DLD1 (cell line): ENCODE measurements around the gene UMODL1.

Experiments used
- in situ Hi-C: cut with HindIII; loops from 2 replicates; pipeline ENCODE4 v1.10.0; 2017; ENCODE audit warnings: low sequenced_read_pairs

Gene UMODL1

DNA sequence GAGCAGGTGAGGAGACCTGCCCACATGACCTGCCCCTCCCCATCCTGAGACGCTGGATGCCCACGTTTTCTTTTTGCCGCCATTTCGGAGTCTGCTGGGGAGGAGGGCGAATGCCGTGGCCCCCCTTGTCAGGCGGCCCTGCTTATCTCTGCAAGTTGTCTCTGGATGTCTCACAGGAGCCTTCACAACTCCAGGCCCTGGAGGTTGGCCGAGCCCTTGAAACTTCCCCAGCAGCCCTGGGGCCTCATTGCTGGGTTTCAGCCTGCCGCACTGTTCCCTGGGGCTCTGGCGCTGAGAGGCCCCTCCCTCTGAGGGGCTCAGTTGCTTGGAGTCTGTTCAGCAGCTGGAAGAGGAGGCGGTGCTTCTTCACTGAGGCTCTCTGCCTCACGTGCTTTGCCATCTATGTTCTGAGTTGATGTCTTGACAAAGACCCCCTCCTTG lies 31.2 kb upstream of the UMODL1 start:
- in situ Hi-C loops: no loop called here

DNA sequence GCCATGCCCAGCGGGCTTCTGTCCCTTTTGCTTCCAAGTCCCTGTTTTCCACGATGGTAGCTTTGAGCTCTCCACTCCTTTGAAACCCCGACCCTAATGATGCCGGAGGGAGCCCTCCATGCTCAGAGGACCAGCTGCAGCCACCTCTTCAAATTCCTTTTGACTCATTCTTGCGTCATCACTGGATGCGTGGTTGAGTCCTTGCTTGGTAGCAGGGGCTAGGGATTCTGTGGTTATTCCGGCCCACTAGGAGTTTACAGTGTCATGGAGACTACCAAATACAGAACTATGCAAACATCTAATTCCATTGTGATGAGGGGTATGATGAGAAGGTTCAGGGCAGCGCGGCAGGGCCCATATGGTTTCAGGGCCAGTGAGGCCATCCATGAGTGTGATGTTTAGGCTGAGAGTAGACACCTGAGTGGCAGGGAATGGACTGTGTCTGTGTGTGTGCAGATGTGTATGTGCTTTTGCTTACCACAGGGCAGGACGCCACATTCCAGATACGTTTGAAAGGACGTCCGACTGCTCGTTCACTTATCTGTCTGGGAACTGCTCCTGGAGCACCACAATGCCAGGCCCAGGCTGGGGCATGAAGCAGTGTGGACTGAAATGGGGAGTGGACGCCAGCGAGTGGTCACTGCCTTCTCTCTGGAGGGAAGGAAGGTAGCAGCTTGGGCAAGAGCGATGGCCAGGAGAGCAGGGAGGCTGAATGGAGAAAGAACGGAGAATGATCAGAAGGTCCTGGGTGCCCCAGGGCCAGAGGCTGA lies 30.5 kb upstream of the UMODL1 start:
- in situ Hi-C loops: no loop called here

DNA sequence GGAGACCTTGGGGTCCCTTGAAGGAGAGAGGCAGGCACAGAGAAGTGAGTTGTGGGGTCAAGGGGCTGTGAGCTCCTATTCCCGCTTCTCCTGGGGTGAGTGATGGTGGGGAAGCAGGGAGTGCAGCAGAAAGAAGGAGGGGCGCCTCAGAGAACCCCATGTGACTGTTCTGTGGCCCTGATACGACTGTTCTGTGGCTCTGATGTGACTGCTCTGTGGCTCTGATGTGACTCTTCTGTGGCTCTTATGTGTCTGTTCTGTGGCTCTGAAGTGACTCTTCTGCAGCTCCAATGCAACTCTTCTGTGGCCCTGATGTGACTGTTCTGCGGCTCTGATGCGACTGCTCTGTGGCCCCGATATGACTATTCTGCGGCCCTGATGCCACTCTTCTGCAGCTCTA lies 29.9 kb upstream of the UMODL1 start:
- in situ Hi-C loops: no loop called here

DNA sequence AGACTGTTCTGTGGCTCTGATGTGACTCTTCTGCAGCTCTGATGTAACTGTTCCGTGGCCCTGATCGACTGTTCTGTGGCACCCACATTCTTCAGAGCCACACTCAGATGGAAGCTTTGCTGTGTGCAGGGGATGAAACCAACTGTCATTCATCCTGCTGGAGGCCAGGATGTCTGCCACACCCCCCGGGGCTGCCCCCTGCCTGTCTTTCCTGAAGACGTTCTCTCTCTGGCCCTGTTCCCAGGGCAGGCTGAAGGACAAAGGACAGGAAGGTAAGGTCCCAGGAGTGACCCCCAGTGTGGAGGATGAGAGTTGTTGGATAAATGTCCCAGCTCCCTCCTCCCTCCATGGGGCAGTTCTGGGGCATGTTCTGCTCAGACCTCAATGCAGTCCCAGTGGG lies 29.4 kb upstream of the UMODL1 start:
- in situ Hi-C loops: no loop called here

DNA sequence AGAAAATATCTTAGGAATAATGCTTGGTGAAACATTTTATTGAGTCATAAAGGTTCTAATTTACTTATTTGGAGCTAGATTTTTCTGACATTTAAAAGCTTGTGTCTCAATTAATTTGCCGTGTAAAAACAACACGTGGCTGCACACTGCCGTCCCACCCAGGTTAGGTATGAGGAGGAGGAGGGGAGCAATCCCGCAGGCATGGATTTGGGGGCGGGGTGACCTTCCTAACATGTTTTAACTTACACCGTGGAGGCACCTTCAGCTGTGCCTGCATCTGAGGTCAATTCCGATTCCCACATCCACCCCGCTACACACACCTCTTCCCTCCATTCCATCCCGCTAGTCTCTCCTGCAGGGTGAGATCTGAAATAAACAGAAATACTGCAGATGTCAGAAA lies 28.5 kb upstream of the UMODL1 start:
- in situ Hi-C loops: no loop called here

DNA sequence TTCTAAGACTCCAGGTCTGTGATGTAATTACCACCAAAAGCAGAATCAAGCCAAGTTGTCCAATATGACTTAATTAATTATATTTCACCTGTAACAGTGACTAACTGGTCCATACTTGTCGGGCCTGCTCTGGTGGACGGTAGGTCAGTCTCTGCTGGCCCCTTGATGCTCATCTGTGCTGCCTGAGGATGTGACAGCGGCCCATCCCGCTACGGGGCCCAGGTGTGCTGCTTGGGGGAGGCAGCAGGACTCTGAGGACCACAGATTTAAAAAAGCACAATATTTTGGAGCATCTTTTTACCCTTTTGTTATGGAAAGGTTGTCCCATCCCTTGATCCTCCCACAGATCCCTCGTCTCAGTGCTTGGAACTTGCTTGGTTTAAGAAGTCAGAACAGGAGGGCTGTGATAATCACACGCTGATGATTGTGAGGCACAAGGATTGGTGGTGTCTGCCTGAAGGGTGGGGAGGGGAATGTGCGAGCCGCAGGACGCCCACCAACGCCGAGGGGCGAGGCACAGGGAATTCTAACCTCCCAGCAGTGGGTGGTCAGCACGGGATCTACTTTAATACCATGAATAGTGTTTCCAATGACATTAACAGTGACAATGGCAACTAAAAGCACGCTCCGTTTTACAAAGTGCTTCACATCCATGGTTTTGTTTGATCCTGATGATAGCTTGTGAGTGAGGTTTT lies 27.8 kb upstream of the UMODL1 start:
- in situ Hi-C loops: no loop called here

DNA sequence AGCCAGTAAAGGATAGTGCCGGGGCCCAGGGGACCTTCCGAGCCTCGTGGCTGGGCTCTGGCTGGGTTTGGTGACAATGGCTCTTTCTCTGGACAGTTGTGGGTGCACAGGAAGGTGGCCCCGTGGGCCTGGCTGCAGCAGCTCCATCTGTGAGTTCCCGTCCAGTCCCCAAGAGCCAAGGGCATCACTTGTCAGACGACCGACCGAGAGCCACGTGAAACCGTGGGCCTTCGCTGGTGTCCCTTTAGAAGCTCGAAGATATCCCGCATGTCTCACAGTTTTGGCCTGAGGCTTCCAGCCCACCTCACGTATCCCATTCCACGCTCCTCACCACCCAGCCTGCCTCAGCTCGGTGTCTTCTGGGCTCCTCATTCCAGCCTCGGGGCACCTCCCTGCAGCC lies 27.2 kb upstream of the UMODL1 start:
- in situ Hi-C loops: no loop called here

DNA sequence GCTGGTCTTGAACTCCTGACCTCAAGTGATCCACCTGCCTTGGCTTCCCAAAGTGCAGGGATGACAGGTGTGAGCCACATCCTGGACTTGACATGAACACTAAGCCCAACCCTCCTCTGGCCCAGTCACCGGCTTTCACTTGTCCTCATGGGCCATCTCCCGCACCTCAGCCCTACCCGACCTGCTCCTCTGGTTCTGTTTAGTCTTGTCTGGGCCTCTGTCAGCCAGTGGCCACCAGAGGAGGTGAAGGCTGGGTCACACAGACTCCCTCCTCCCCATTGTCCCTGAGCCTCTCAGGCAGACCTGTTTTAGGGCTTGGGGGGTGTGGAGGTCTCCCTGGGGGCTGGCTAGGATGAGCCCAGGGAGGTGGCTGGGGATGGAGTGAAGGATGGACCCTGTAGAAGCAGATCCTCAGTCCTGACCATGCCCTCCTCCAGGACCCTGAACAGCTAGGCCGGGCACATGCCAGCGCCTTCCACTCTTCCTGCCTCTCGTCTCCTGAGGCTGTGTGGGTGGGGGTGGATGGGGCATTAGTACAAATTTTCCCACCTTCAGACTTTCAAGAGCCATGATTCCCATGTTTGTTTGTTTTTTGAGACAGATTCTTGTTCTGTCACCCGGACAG lies 26.1 kb upstream of the UMODL1 start:
- in situ Hi-C loops: no loop called here

DNA sequence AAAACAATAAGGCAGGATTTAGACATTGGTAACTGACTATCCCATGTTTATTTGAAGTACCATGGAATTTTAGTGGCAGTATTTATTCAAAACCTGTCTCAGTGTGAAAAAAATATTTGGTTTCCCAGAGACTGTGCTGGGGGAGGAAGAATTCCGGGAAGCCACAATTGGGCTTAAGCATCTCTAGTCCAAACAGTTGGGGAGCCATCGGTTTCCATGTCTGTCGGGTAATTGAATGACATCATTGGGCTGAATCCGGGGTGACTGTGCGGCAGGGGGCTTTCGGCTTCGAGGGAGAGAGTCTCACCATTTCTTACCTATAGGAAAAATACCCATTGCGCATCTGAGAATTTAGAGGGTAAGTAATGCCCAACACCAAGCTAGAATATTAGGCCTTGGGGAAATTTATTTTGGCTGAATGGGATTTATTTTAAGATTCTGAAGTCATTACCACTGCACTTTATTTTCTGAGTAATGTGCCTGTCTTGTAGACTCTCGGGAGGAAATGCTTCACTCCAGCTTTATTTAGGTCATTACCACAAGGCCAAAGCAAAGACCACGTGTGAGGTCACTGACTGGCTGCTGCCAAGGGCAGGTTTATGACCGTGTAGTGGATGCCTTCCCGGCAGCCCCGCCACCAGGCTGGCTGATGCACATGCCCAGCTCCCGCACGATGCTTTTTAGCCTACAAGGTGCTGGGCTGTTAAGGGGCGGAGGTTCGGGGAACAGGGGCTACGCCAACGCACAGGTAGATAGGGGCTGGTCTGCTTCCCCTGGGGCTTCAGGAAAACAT lies 23.1 kb upstream of the UMODL1 start:
- in situ Hi-C loops: no loop called here

DNA sequence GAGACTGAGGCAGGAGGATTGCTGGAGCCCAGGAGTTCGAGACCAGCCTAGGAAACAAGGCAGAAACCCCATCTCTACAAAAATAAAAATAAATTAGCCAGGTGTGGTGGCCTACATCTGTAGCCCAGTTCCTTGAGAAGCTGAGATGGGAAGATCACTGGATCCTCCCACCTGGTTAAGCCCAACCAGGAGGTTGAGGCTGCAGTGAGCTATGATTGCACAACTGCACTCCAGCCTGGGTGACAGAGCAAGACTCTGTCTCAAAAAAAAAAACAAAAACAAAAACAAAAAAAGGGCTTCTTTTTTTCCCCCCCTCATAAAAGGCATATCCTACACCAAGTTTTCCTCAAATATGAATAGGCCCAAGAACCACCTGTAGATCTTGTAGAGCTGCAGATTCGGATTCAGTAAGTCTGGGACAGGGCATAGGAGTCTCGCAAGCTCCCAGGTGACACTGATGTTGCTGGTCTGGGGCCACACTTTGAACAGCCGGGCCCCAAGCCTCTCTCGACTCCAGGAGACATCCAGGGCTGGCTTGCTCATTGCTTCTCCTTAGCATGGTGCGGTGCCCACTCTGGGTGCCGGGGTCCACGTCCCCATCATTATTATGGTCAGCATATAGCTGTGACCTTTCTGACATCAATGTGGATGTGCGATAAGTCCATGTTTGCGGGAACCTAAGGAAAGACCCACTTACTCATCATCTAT lies 22.1 kb upstream of the UMODL1 start:
- in situ Hi-C loops: no loop called here

DNA sequence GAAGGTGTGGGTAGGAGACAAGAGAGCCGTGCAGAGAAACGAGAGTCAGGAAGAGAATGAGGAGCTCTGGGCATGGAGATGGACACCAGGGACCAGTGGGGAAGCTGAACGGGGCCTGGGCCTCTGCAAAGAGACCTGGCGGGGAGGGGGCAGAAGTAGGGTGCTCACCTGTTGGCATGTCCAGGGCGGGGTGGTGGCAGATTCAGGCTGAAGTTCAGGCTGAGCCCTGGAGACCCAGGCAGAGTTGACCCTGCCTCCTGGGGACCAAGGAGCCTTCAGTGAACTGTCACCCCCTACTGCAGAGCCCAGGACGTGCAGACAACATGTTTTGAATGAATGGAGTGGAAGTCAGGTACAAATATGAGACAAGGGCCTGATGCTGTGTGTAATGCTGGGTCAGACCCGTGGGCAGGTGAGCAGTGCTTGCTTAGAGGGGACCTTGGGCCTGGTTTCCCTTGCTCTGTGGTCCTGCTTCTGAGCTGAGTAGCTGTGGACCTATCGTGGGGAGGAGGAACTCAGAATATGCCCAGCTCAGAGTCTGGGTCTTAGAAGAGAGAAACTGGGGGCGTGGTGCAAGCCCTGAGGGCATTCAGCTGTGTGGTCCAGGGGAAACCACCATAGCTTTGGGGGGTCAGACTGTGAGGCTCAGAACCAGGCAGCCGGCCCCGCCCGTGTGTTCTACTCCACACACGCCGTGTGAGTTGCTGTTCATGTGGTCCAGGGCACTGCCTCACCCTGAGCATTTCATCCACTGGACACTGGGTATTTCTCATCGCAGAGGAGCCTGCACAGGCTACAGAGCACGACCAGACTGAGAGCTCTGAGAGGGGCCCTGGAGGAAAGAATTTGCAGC lies 21.3 kb upstream of the UMODL1 start:
- in situ Hi-C loops: no loop called here

DNA sequence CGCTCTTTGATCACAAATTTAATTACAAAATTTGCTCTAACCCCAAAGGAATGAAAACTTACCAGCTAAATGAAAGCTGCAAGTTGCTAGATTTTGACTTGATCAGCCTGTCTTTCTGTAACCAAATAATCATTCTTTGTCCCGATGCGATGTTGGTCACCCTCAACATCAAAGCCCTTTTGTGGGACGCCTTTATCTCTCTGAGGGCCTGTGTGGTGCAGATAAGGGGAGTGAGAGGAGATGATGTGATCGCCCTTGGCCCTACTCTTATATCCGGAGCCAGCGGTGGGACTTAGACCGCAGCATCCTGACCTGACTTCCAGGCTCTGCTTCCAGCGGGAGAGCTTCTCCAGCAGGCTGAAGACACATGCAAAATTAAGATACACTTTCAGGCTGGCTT lies 19.3 kb upstream of the UMODL1 start:
- in situ Hi-C loops: no loop called here

DNA sequence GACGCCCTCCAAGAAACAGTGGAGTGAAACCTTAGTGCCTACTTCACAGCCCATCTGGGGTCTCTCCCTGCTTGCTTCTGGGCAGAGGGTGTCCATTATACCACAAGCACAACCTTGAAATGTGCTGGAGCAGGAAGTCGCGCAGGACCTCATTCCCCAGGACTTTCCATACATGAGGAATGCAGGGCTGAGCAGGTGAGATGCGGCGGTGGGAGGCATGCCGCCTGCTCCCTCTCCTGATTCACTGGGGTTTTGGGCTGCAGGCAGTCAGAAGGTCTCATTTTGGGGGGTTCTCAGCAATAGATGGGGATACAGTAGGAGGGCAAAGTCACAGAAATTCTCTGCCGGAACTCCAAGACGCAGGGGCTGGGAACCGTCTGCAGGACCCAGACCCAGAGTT lies 15.7 kb upstream of the UMODL1 start:
- in situ Hi-C loops: no loop called here

DNA sequence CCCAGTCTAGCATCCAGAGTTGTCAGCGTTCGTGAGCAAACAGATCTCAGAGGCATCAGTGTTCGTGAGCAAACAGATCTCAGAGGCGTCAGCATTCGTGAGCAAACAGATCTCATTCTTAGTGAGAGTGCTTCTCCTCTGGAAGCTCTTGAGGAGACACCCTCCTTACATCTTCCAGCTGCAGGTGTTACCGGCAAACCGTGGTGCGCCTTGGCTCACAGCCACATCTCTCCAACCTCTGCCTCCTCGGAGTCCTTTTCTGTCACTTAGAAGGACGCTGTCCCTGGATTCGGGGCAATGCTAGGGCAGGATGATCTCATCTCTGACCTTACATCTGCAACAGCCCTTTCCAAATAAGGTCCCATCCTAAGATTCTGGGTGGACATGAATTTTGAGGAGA lies 14.6 kb upstream of the UMODL1 start:
- in situ Hi-C loops: no loop called here

DNA sequence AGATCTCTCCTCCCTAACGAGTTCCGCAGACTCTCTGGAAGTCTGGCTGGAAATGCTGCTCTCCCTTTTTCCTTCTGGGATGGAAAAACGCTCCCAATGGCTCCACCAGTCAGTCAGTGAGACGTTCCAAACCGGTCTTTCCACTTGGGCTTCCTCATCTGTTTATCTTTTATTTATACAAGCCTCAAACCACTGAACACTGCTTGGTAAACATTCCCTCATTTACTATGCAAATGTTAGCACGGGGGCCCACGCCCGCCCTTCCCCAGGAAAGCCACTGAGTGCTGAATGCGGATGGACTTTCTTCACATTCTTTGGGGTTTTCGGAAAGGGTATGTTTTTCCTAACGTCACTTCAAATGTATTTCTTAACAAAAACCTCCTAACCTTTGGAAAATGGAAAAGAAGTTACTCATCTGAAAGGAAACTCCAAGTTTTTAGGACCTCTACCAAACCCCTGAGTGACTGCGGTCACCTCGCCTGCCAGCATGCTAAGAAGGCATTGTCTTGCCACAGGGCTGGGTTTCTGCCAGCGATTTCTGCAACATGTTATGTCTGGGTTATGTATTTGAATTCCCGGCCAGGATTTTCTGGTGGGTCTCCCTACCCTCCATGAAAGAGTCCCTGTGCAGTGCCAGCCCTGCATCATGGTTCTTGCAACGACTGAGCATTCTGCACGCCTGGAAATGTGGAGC lies 14.0 kb upstream of the UMODL1 start:
- in situ Hi-C loops: no loop called here

DNA sequence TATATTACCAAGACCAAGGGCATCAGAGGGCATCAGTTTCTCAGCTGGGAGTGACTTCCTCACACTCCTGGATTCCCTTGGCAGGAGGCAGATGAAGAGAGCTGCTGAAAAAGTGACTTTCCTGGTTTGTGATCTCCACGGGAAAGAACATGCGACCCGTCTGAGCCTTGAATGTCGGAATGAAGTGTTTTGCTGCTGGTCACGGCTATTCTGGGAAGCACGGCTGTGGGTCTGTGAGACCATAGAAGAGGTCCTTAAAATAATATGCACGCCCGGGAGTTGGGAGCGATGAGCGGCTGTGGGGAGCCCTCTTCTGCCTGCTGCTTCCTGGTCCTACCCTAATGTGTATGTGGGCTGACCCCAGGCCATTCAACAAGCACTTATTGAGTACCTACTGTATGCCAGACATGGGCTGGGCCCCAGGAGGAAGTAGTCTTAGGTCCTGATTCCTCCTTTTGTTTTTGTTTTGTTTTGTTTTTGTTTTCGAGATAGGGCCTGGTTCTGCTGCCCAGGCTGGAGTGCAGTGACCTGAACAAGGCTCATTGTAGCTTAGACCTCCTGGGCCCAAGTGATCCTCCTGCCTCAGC lies 13.2 kb upstream of the UMODL1 start:
- in situ Hi-C loops: no loop called here

DNA sequence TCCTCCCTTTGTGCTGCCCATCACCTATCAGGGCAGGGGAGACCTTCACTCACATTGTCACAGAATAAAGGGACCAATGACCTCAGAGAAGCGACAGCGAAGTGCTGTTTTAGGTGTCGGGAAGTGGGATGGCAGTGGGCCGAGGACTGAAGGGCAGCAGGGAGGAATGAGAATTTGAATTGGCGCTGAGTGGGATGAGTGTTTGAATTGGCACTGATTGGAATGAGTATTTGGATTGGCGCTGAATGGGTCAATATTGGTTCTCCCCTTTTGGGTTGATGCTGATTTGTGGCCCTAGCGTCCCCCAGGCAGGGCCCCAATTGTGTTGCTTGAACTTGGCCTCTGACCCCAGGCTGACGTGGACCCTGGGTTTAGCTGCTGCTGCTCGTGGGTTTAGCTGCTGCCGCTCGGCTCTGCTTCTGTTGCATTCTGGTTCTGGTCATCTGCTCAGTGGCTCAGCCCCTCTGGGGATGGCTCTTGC lies 12.4 kb upstream of the UMODL1 start:
- in situ Hi-C loops: no loop called here

DNA sequence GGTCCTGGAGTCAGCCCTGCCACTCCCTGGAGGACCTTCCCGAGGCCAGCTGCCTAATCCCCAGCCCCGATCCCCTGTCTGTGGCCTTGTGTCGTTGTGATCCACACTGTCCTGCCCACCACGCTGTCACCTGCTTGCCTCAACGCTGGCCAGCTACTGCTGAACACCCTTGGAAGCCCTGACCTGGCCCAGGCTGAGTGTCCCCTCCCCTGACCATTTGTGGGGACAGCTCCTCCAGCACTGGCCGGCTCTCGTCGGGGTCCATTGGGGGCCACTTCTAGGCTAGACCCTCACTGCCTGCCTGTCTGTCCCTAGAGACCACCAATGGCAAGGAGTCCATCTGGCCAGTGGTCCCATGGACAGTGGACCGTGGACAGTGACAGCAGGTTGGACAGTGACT lies 12.0 kb upstream of the UMODL1 start:
- in situ Hi-C loops: no loop called here

DNA sequence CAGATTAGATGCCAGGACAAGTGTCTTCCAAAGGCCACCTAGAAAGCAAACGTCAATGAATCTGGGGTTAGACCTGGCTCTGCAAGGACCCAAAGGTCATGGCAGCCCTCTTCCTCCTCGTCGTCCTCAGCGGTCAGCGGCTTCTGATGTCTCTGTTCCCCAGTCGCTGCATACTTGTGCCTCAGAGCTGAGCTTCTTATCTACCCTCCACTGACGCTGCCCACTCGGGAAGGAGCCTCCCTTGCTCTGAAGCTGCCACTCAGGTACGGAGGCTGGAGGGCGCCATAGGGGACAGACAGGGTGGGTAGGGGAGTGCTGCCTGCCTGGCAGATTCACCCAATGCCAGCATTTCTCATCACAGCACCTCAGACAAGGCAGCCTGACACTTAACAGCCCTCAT lies 11.4 kb upstream of the UMODL1 start:
- in situ Hi-C loops: no loop called here
